ENCODE data around the gene CLDN12. TPM values are rescaled to one million over a fixed set of nuclear protein-coding genes. Genes with fewer than 3 reads are reported as not detected.

CLDN12 gene
- total RNA-seq, 1 experiment from 2014 or later, result 56.8 TPM

- no peak for DNase-seq (ENCODE audit: low spot score)
Measured at GRCh38 chr7:90432752-90433151, 29.5 kb downstream of the CLDN12 start.

DNA sequence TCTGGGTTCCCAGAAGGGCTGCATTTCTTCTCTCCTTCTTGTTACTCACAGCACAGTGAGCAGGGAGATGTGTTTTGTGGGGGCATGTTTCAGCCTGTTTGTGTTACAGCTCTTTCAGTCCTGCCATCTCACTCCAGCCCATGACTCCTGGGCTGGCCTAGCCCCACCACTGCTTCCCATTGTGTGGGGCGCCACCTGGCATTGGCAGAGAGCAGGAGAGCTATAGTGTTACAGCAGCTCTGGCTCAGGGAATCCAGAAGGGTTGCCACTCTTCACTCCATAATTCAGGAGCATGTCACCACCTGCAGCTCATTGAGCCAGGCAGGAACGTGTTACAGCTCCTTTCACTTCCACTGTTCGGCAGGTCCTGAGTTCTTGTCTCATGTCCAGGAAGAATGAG, 30.0 kb downstream of the CLDN12 start:
- no peak for DNase-seq (ENCODE audit: low spot score)

GRCh38 chr7:90445633-90446032, 42.4 kb downstream of the CLDN12 start:
- DNase-seq (ENCODE audit: low spot score), result no peak

GRCh38 chr7:90446137-90446899, 43.1 kb downstream of the CLDN12 start:
- no peak for DNase-seq (ENCODE audit: low spot score)

- DNase-seq (ENCODE audit: low spot score), result no peak
Measured at GRCh38 chr7:90453259-90453891, 50.1 kb downstream of the CLDN12 start.

GRCh38 chr7:90453931-90454330, 50.7 kb downstream of the CLDN12 start:
- DNase-seq (ENCODE audit: low spot score), result no peak

- DNase-seq (ENCODE audit: low spot score), result peak; percentile 50
Measured at GRCh38 chr7:90455163-90456030, 52.1 kb downstream of the CLDN12 start.

GRCh38 chr7:90458104-90458503, 54.8 kb downstream of the CLDN12 start:
- DNase-seq (ENCODE audit: low spot score), result no peak

DNA sequence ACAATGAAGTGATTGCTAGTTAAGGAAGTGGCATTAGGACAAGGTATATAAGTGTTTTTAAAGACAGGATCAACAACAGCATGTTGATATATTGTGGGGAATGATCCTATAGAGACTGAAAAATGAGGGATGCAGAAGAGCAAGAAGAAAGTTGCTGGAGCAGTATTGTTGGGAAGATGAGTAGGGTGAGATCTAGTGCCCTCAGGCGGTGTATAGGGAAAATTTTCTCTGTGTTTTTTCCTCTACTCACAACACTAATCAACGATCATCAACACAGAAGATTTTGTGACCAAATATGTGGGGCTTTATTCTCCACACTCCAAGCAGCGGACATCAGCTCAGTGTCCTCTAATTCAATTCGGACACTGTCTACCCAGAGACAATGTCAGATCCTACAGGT, 56.6 kb downstream of the CLDN12 start:
- peak; percentile 40 for DNase-seq (ENCODE audit: low spot score)

DNA sequence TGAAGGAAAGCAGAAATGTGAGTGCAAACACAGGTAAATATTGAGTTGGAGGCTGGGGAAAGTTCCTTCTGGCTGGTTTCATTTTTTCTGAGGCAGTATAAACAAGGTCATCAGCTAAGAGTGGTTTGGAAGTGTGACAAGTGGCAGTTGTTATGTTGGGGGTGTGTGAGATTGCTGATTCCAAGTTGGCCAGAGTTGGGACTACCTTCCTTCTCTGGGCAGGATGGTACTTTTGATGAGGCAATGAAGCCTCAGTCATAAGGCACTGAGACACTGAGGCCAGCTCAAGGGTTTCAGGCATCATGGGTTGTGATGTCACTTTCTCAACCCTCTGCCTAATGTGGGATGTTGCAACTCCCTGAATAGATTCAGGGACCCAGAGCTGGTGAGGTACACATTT, 58.0 kb downstream of the CLDN12 start:
- DNase-seq (ENCODE audit: low spot score), result no peak

DNA sequence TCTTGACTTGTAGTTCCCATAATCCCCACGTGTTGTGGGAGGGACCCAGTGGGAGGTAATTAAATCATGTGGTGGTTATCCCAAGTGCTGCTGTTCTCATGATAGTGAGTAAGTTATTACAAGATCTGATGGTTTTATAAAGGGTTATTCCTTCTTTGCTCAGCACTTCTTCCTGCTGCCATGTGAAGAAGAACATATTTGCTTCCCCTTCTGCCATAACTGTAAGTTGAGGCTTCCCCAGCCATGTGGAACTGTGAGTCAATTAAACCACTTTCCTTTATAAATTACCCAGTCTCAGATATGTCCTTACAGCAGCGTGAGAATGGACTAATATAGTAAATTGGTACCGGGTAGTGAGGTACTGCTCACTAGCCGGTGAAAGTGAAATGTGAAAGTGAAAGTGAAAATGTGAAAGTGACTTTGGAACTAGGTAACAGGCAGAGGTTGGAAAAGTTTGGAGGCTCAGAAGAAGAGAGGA, 59.9 kb downstream of the CLDN12 start:
- DNase-seq (ENCODE audit: low spot score), result peak; percentile 11

Other genes with a start within 250 kb of the CLDN12 start
- 3.4 and 5.9 TPM in 2 replicates for gene STEAP1, start 249.0 kb upstream of the CLDN12 start, total RNA-seq (2014; rRNA removed; shearing (Covaris generic))
- gene STEAP2, start 191.7 kb upstream of the CLDN12 start, total RNA-seq (2014; rRNA removed; shearing (Covaris generic)), result 8.2 and 13.8 TPM in 2 replicates
- 5.4 and 9.2 TPM in 2 replicates for gene CFAP69, start 158.3 kb upstream of the CLDN12 start, total RNA-seq (2014; rRNA removed; shearing (Covaris generic))
- not detected in 2 replicates for gene FAM237B, start 82.2 kb upstream of the CLDN12 start, total RNA-seq (2014; rRNA removed; shearing (Covaris generic))
- gene GTPBP10, start 56.7 kb upstream of the CLDN12 start, total RNA-seq (2014; rRNA removed; shearing (Covaris generic)), result 4.5 and 8.1 TPM in 2 replicates
- not detected in 2 replicates for gene PTTG1IP2, start 66.2 kb downstream of the CLDN12 start, total RNA-seq (2014; rRNA removed; shearing (Covaris generic))
- gene CDK14, start 192.9 kb downstream of the CLDN12 start, total RNA-seq (2014; rRNA removed; shearing (Covaris generic)), result 0.18 and 0.61 TPM in 2 replicates

All from HT-29 (cell line).